OCI-LY3 (cell line): ENCODE data around the gene SSTR1.

Experiments
- H2AFZ ChIP-seq: fragments of 200-600, 300-600 bp; shearing (Covaris generic); 2 replicates; pipeline ENCODE4 v1.6.0; 2014; ENCODE audit warnings: antibody characterized with exemption, low read depth, low read length
- H3K27ac ChIP-seq: fragments of 200-600, 300-600 bp; sonication (generic); 2 replicates; pipeline ENCODE4 v1.5.1; 2014; ENCODE audit warnings: mild to moderate bottlenecking, low read length, moderate library complexity, mixed read lengths
- H3K27me3 ChIP-seq: fragments of 200-600, 300-600 bp; sonication (generic); 2 replicates; pipeline ENCODE4 v1.6.1; 2014; ENCODE audit warnings: low read depth, low read length, mixed read lengths
- H3K36me3 ChIP-seq: fragments of 200-600, 300-600 bp; sonication (generic); replicated peaks from 2 replicates; pipeline ENCODE3; 2014; ENCODE audit warnings: low read depth, low read length, mixed read lengths
- H3K4me1 ChIP-seq: fragments of 300-600, 200-600 bp; sonication (generic); 2 replicates; pipeline ENCODE4 v1.6.1; 2014; ENCODE audit warnings: low read length, mixed read lengths
- H3K4me2 ChIP-seq: fragments of 200-600, 300-600 bp; sonication (generic); 2 replicates; pipeline ENCODE4 v1.6.1; 2014; ENCODE audit warnings: low read length, mixed read lengths
- H3K4me3 ChIP-seq: fragments of 300-600, 200-600 bp; sonication (generic); 2 replicates; pipeline ENCODE4 v1.5.1; 2014; ENCODE audit warnings: antibody characterized with exemption, mild to moderate bottlenecking, low read length, moderate library complexity
- H3K79me2 ChIP-seq: fragments of 300-600, 200-600 bp; shearing (Covaris generic); 2 replicates; pipeline ENCODE4 v1.6.1; 2014; ENCODE audit warnings: mild to moderate bottlenecking, low read length, mixed read lengths
- H3K9ac ChIP-seq: fragments of 300-600, 200-600 bp; shearing (Covaris generic); 2 replicates; pipeline ENCODE4 v1.6.0; 2014; ENCODE audit warnings: mild to moderate bottlenecking, low read length, moderate library complexity
- H3K9me3 ChIP-seq: fragments of 200-600, 300-600 bp; shearing (Covaris generic); 2 replicates; pipeline ENCODE4 v1.6.1; 2014; ENCODE audit warnings: low read length, mixed read lengths; ENCODE audit not compliant: insufficient read depth
- H4K20me1 ChIP-seq: fragments of 200-600, 300-600 bp; sonication (generic); 2 replicates; pipeline ENCODE4 v1.6.1; 2016; ENCODE audit warnings: low read length, mixed read lengths; ENCODE audit not compliant: insufficient read depth
- EZH2phosphoT487 ChIP-seq: fragments of 200-600 bp; shearing (Covaris generic); IDR thresholded peaks from 2 replicates; pipeline ENCODE4 v1.6.1; 2018; ENCODE audit warnings: antibody characterized with exemption, mixed run types, low read depth
- TF ChIP-seq, protein P1 (sequence below): fragments of 200-600, 300-600 bp; sonication (generic); IDR thresholded peaks from 2 replicates; pipeline ENCODE4 v1.5.1; 2014; ENCODE audit warnings: antibody characterized with exemption, low read length, low read depth

Gene SSTR1

DNA sequence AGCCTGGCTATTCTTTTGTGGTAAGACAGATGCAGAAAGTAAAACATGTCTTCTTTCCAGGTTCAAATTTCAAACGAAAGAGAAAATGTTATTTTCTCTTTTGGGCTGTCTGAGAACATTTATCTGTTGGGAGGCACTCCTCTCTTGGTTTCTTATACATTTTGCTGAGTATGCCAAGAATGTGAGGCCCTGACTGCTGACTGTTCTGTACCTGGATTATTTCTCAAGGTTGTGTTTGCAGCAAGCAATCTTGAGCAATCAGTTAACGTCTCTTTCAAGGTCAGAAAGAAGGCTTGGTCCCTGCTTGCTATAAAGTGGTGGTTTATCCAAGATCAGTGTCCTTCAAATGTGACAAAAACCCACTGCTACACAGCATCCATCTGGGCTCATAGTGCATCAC is 9.8 kb downstream of the SSTR1 start:
- H3K36me3 ChIP-seq: no peaks in the 10 kb centered on the region
- H3K9me3 ChIP-seq: no peaks in the 10 kb centered on the region
- H3K27me3 ChIP-seq: no peaks in the 10 kb centered on the region
- no peaks in the 10 kb centered on the region for H4K20me1 ChIP-seq
- no peak overlapping the region for H3K9ac ChIP-seq
- H3K27ac ChIP-seq: no peak overlapping the region
- H3K4me1 ChIP-seq: no peaks in the 10 kb centered on the region
- no peak overlapping the region for H3K4me2 ChIP-seq
- H2AFZ ChIP-seq: no peak overlapping the region
- H3K79me2 ChIP-seq: no peaks in the 10 kb centered on the region
- H3K4me3 ChIP-seq: no peak overlapping the region
- TF ChIP-seq EZH2phosphoT487: no peak
- TF ChIP-seq, protein P1, sequence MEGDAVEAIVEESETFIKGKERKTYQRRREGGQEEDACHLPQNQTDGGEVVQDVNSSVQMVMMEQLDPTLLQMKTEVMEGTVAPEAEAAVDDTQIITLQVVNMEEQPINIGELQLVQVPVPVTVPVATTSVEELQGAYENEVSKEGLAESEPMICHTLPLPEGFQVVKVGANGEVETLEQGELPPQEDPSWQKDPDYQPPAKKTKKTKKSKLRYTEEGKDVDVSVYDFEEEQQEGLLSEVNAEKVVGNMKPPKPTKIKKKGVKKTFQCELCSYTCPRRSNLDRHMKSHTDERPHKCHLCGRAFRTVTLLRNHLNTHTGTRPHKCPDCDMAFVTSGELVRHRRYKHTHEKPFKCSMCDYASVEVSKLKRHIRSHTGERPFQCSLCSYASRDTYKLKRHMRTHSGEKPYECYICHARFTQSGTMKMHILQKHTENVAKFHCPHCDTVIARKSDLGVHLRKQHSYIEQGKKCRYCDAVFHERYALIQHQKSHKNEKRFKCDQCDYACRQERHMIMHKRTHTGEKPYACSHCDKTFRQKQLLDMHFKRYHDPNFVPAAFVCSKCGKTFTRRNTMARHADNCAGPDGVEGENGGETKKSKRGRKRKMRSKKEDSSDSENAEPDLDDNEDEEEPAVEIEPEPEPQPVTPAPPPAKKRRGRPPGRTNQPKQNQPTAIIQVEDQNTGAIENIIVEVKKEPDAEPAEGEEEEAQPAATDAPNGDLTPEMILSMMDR: no peak

- H3K9me3 ChIP-seq: no peaks in the 10 kb centered on the region
- H3K27ac ChIP-seq: no peak overlapping the region
- H3K4me1 ChIP-seq: no peaks in the 10 kb centered on the region
- H3K4me3 ChIP-seq: no peak overlapping the region
- no peak overlapping the region for H3K4me2 ChIP-seq
- no peaks in the 10 kb centered on the region for H4K20me1 ChIP-seq
- TF ChIP-seq, protein P1: no peak
- no peak for TF ChIP-seq EZH2phosphoT487
- no peak overlapping the region for H2AFZ ChIP-seq
- H3K27me3 ChIP-seq: no peaks in the 10 kb centered on the region
- no peak overlapping the region for H3K9ac ChIP-seq
- H3K36me3 ChIP-seq: no peaks in the 10 kb centered on the region
- no peaks in the 10 kb centered on the region for H3K79me2 ChIP-seq
These were observed 13.4 kb downstream of the SSTR1 start for GRCh38 chr14:38221077-38221476.

DNA sequence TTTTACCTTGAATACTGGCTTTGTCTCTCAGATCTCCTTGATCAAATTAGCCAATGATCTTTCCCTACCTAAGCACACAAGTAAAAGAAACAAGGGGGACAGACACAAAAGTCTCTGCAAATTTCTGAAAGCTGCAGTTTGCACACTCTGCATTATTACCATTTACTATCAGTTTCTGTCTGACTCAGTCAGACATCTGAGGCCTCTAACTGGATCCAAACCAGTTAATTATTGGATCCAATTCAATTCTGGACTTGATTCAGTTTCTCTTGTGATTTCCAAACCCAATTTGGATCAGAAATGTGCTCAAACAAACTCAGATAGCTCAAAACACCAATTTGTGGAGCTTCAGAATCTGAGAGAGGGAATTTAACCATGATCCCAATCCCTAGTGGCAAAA is 16.6 kb downstream of the SSTR1 start:
- Histone ChIP-seq H3K79me2 (no peaks in the 10 kb centered on the region), H3K36me3 (no peaks in the 10 kb centered on the region), H3K4me3 (no peak overlapping the region), H3K27ac (no peak overlapping the region), H3K9me3 (no peaks in the 10 kb centered on the region), H4K20me1 (no peaks in the 10 kb centered on the region), H3K4me2 (no peak overlapping the region), H2AFZ (no peak overlapping the region), H3K4me1 (no peaks in the 10 kb centered on the region), H3K9ac (no peak overlapping the region), H3K27me3 (no peaks in the 10 kb centered on the region)
- TF ChIP-seq, protein P1: no peak
- no peak for TF ChIP-seq EZH2phosphoT487

DNA sequence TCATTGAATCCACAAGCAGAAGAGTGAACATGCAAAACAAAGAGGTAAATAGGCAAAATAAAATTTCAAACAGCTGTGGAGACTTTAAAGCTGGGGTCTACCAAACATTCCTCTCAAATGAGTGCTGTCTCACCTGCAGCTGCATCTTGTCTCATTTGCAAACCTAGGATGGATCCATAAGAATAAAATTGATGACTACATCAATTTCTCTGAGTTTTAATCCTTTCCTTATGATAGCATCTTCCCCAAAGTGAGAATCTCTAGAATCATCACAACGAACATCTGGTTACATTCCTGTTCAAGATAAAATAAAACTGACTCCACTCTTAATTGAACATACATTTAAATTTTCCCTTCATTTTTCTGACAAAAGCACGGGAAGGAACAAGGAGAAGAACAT is 18.2 kb downstream of the SSTR1 start:
- H3K9me3 ChIP-seq: no peaks in the 10 kb centered on the region
- H3K79me2 ChIP-seq: no peaks in the 10 kb centered on the region
- no peak overlapping the region for H3K27ac ChIP-seq
- H3K9ac ChIP-seq: no peak overlapping the region
- H3K4me3 ChIP-seq: no peak overlapping the region
- no peaks in the 10 kb centered on the region for H3K4me1 ChIP-seq
- H3K27me3 ChIP-seq: no peaks in the 10 kb centered on the region
- H2AFZ ChIP-seq: no peak overlapping the region
- no peaks in the 10 kb centered on the region for H3K36me3 ChIP-seq
- H3K4me2 ChIP-seq: no peak overlapping the region
- no peak for TF ChIP-seq EZH2phosphoT487
- TF ChIP-seq, protein P1: no peak
- H4K20me1 ChIP-seq: no peaks in the 10 kb centered on the region
